SU-DHL-6 (cell line): Measurements from ENCODE around the gene ZNF462.

ENCODE experiments used
- H2AFZ ChIP-seq: fragments of 200-600 bp; sonication (generic); 2 replicates; pipeline ENCODE4 v1.6.1; 2014; ENCODE audit warnings: low read depth, mild to moderate bottlenecking, moderate library complexity, mixed read lengths, antibody characterized with exemption, low read length; ENCODE audit not compliant: severe bottlenecking
- H3F3A ChIP-seq: fragments of 200-600 bp; shearing (Covaris generic); 2 replicates; pipeline ENCODE4 v1.6.0; 2016; ENCODE audit warnings: antibody characterized with exemption, mild to moderate bottlenecking; ENCODE audit not compliant: insufficient read depth
- H3K27ac ChIP-seq: fragments of 200-600 bp; sonication (generic); 2 replicates; pipeline ENCODE4 v1.5.1; 2016; ENCODE audit warnings: low read depth, mild to moderate bottlenecking, low read length, moderate library complexity, mixed read lengths
- H3K27me3 ChIP-seq: fragments of 200-600 bp; sonication (generic), shearing (Covaris generic); 2 replicates; pipeline ENCODE4 v1.6.0; 2014; ENCODE audit warnings: mild to moderate bottlenecking, low read length
- H3K36me3 ChIP-seq: fragments of 200-600 bp; sonication (generic); 2 replicates; pipeline ENCODE4 v1.6.1; 2014; ENCODE audit warnings: mild to moderate bottlenecking, low read length, mixed read lengths
- H3K4me2 ChIP-seq: fragments of 300-600, 200-600 bp; shearing (Covaris generic), sonication (generic); 2 replicates; pipeline ENCODE4 v1.6.0; 2014; ENCODE audit warnings: low read length, low read depth, mild to moderate bottlenecking; ENCODE audit not compliant: poor library complexity, severe bottlenecking
- H3K4me3 ChIP-seq: fragments of 200-600 bp; sonication (generic); 2 replicates; pipeline ENCODE4 v1.5.1; 2014; ENCODE audit warnings: antibody characterized with exemption, low read length, mild to moderate bottlenecking, mixed read lengths; ENCODE audit not compliant: insufficient read depth, poor library complexity, severe bottlenecking
- H3K79me2 ChIP-seq: fragments of 200-600 bp; sonication (generic); 2 replicates; pipeline ENCODE4 v1.6.1; 2014; ENCODE audit warnings: mild to moderate bottlenecking, low read length, moderate library complexity; ENCODE audit not compliant: insufficient read depth
- H3K9ac ChIP-seq: fragments of 200-600 bp; sonication (generic); 2 replicates; pipeline ENCODE4 v1.7.0; 2014; ENCODE audit warnings: mild to moderate bottlenecking, low read length
- H3K9me2 ChIP-seq: fragments of 200-600 bp; sonication (generic); replicated peaks from 2 replicates; pipeline ENCODE4 v1.6.1; 2014; ENCODE audit warnings: low read length; ENCODE audit not compliant: insufficient read depth
- H3K9me3 ChIP-seq: fragments of 200-600 bp; sonication (generic); 2 replicates; pipeline ENCODE4 v1.6.1; 2014; ENCODE audit warnings: low read length, mixed read lengths; ENCODE audit not compliant: insufficient read depth
- H4K20me1 ChIP-seq: fragments of 200-600 bp; sonication (generic); 2 replicates; pipeline ENCODE4 v1.6.1; 2014; ENCODE audit warnings: low read depth, mild to moderate bottlenecking, antibody characterized with exemption, low read length, moderate library complexity, mixed read lengths
- EZH2phosphoT487 ChIP-seq: fragments of 200-600 bp; sonication (generic), shearing (Covaris generic); conservative IDR thresholded peaks from 2 replicates; pipeline ENCODE4 v1.6.1; 2018; ENCODE audit warnings: mild to moderate bottlenecking, antibody characterized with exemption, low read length, moderate library complexity, mixed read lengths
- TF ChIP-seq, protein P1 (sequence below): fragments of 200-600 bp; sonication (generic); IDR thresholded peaks from one replicate; pipeline ENCODE4 v1.5.1; 2017; ENCODE audit warnings: antibody characterized with exemption, mild to moderate bottlenecking, low read length, moderate library complexity; ENCODE audit not compliant: insufficient read depth, poor library complexity, severe bottlenecking

ZNF462 gene

GRCh38 chr9:107034831-107035230, 171.9 kb downstream of the ZNF462 start:
- TF ChIP-seq, protein P1, sequence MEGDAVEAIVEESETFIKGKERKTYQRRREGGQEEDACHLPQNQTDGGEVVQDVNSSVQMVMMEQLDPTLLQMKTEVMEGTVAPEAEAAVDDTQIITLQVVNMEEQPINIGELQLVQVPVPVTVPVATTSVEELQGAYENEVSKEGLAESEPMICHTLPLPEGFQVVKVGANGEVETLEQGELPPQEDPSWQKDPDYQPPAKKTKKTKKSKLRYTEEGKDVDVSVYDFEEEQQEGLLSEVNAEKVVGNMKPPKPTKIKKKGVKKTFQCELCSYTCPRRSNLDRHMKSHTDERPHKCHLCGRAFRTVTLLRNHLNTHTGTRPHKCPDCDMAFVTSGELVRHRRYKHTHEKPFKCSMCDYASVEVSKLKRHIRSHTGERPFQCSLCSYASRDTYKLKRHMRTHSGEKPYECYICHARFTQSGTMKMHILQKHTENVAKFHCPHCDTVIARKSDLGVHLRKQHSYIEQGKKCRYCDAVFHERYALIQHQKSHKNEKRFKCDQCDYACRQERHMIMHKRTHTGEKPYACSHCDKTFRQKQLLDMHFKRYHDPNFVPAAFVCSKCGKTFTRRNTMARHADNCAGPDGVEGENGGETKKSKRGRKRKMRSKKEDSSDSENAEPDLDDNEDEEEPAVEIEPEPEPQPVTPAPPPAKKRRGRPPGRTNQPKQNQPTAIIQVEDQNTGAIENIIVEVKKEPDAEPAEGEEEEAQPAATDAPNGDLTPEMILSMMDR = no peak
- no peak for TF ChIP-seq EZH2phosphoT487
- Histone ChIP-seq H3K9me3 (no peaks in the 10 kb centered on the region), H3K79me2 (no peaks in the 10 kb centered on the region), H3F3A (no peaks in the 10 kb centered on the region), H3K4me3 (no peak overlapping the region), H3K27ac (no peak overlapping the region), H3K9ac (no peak overlapping the region), H3K36me3 (no peaks in the 10 kb centered on the region), H3K9me2 (no peaks in the 10 kb centered on the region), H3K4me2 (no peak overlapping the region), H4K20me1 (no peaks in the 10 kb centered on the region), H2AFZ (no peak overlapping the region), H3K27me3 (no peaks in the 10 kb centered on the region)

GRCh38 chr9:107036367-107036766, 173.4 kb downstream of the ZNF462 start:
- Histone ChIP-seq H3F3A (no peaks in the 10 kb centered on the region), H3K9me2 (no peaks in the 10 kb centered on the region), H3K79me2 (no peaks in the 10 kb centered on the region), H4K20me1 (no peaks in the 10 kb centered on the region), H3K4me2 (no peak overlapping the region), H3K4me3 (no peak overlapping the region), H3K27ac (no peak overlapping the region), H2AFZ (no peak overlapping the region), H3K36me3 (no peaks in the 10 kb centered on the region), H3K9ac (no peak overlapping the region), H3K9me3 (no peaks in the 10 kb centered on the region), H3K27me3 (no peaks in the 10 kb centered on the region)
- TF ChIP-seq, protein P1 = no peak
- TF ChIP-seq EZH2phosphoT487 = no peak

GRCh38 chr9:107039542-107039941, 176.6 kb downstream of the ZNF462 start:
- no peak overlapping the region for H3K27ac ChIP-seq
- H2AFZ ChIP-seq = no peak overlapping the region
- H3K4me2 ChIP-seq = no peak overlapping the region
- H3K79me2 ChIP-seq = no peaks in the 10 kb centered on the region
- no peaks in the 10 kb centered on the region for H3K9me3 ChIP-seq
- H3K36me3 ChIP-seq = no peaks in the 10 kb centered on the region
- no peaks in the 10 kb centered on the region for H3K27me3 ChIP-seq
- no peaks in the 10 kb centered on the region for H3K9me2 ChIP-seq
- TF ChIP-seq, protein P1 = no peak
- no peak for TF ChIP-seq EZH2phosphoT487
- H3K4me3 ChIP-seq = no peak overlapping the region
- H3F3A ChIP-seq = no peaks in the 10 kb centered on the region
- no peaks in the 10 kb centered on the region for H4K20me1 ChIP-seq
- no peak overlapping the region for H3K9ac ChIP-seq
